GM11168 (cell line): Measurements from ENCODE around the gene LMX1B.
"Not testable (repeated sequence)": the region's sequence is repeated elsewhere in the genome, so short reads cannot be mapped to it uniquely, and the experiment has no call there.

Experiments
- in situ Hi-C: fragments of 300-500 bp; cut with MboI; formaldehyde crosslinking; loops from one replicate; pipeline ENCODE4 v1.12.0; 2022; ENCODE audit warnings: low sequenced_read_pairs; ENCODE audit not compliant: unreplicated experiment

The LMX1B gene

DNA sequence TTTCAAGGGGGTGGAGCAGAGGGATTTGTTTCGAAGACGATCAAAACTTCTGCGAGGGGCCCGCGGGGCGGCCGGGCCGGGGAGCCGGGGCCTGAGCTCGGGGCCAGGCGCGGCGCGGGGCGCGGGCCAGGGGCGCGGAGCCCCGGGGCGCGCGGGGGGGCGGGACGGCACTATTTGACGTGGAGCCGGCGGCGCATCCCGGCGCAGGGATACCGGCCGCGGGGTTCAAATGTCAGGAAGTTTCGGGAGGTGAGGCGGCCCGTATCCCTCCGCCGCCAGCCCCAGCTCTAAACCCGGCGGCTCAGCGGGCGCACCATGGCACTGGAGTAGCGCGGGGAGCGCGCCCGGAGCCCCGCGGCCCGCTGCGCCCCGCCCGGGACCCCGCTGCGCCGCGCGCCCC, at the start of gene LMX1B:
Gene LMX1B, plus strand, starts transcription at position 278 of the 400 bp plus-strand sequence. CDS start 522 bp downstream, outside the sequence.
- in situ Hi-C loops, result no loop called here

DNA sequence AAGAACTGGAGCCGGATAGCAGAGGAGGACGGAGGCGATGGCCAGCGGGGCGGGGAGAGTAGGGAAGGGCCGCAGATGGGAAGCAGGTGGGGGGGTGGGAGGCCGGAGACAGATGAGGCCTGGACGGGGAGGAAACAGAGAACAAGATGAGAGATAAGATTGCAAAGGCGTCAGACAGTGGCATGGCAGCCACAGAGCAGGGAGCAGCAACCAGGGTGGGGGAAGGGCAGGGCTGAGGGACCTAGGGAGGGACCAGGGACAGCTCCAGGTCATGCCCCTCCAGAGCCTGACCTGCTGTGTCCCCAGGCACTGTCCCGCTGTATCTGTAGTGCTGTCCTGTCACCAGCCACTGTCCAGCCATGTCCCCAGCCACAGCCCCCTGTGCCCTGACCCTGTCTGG, 49.6 kb upstream of the LMX1B start:
- in situ Hi-C loops, result no loop called here

DNA sequence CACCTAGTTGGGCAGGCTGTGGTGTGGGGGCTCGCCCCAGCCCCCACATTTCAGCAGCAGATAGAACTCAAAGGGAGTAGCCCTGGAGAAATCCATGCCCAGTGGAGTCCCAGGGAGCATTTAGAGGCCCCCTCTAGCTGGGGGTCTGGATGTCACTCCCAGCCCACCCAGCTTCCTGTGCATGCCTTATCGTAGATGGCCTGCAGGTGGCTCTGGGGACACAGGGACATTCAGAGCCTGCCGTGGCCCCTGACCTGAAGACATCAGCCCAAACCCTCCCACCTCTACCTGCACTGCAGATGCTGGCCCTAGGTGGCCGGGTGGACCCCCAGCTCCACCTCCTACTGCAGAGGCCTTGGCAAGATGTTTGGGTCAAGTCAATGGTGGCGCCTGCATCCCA, 49.0 kb upstream of the LMX1B start:
- in situ Hi-C loops, result no loop called here

DNA sequence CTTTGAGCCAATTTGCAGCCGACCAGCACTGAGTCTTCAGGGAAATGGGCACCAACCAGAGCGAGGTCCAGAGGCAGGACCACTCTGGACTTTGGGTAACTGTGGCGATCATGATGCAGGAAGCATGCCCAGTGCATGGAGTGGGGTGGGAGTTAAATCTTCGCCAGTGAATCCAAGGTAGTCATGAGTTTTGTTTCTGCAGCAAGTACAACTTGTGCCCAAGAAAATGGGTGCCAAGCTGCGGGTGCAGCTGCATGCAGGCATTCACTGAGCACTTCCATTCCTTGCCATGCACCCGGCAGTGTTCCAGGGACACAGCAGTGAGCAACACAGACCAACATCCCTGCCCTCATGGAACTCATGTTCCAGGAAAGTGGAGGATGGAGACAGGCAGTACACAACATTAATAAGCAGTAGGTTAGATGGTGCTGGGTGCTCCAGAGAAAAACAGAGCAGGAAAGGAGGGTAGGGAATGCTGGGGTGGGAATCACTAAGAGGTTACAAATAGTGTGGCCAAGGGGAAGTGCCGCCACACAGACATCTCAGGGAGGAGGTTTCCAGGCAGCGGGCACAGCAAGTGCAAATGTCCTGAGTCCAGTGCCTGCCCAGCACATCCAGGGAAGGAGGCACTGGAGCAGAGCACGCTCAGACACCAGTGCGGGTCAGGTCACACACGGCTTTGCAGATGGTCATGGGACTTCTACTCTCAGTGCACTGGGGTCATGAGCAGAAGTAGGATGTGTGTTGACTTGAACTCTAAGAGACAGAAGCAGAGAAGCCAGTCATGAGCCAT, 48.2 kb upstream of the LMX1B start:
- in situ Hi-C loops, result no loop called here

DNA sequence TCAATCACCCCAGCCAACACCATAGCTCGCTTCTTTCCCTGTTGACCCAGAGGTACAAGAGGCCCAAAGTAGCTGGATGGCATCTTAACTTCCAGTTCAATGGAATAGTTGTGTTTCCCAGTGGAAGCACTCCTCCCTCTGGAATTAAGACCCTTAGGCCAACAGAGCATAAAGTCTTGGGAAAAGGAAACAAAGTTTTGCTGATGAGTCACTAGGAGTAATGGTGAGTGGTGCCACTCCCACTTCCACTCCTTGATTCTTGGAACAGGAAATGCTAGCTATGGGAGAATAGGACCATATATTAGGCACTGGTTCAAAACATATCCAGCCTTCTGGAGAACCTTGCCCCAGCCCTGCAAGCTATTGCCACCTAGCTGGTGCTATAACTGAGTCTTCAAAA, 44.7 kb upstream of the LMX1B start:
- in situ Hi-C loops, result no loop called here

DNA sequence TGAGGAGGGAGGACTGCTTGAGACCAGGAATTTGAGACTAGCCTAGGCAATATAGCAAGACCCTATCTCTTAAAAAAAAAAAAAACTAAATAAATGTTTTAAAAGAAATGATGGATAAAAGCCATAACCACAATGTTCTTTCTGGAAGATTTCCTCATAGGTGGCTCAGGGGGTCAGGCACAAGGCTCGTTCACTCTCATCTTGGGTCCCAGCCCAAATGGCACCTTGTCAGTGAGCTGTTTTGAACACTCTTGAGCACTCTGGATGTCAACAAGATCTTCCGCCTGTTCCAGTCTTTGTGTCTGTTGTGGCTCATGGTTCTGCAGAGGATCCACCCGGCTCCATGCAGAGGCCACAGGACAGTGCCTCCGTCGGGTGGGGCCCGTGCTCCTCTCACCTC, 35.7 kb upstream of the LMX1B start:
- in situ Hi-C loops, result no loop called here

DNA sequence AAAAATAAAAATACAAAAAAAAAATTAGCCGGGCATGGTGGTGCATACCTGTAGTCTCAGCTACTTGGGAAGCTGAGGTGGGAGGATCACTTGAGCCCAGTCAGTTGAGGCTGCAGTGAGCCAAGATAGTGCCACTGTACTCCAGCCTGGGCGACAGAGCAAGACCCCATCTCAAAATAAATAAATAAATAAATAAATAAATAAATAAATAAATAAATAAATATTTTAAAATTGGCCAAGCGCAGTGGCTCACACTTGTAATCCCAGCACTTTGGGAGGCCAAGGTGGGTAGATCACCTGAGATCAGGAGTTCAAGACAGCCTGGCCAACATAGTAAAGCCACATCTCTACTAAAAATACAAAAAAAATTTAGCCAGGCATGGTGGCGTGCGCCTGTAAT, 33.4 kb upstream of the LMX1B start:
- in situ Hi-C loops, result not testable (repeated sequence)

DNA sequence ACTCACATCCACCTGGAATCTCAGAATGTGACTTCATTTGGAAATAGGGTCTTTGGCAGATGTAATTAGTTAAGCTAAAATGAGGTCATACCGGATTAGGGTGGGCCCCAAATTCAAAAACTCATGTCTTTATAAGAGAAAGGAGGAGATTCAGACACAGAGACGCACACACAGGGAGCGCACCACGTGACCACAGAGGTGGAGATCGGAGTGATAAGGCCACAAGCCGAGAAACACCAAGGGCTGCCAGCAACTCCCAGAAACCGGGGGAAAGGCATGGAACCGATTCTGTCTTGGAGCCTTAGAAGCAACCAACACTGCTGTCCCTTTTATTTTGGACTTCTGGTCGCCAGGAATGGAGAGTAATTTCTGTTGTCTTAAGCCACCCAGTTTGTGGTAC, 31.8 kb upstream of the LMX1B start:
- in situ Hi-C loops, result no loop called here

DNA sequence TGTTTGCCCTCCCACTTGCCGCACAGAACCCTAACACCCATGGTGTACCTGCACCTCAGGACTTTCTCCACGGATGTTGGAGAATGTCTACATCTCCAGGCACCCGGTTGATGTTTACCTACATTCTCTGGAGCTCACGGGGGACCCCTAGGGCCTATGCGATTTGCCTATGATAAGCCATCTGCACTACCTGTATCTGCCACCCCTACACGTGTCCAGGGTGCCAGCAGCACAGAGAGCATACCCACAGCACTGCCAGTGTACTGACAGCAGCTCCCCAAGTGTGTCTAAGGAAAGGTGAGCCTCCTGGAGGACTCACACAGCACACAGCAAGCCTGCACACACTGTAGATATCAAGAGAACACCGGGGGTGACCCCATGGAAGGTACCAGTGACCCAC, 31.3 kb upstream of the LMX1B start:
- in situ Hi-C loops, result no loop called here

DNA sequence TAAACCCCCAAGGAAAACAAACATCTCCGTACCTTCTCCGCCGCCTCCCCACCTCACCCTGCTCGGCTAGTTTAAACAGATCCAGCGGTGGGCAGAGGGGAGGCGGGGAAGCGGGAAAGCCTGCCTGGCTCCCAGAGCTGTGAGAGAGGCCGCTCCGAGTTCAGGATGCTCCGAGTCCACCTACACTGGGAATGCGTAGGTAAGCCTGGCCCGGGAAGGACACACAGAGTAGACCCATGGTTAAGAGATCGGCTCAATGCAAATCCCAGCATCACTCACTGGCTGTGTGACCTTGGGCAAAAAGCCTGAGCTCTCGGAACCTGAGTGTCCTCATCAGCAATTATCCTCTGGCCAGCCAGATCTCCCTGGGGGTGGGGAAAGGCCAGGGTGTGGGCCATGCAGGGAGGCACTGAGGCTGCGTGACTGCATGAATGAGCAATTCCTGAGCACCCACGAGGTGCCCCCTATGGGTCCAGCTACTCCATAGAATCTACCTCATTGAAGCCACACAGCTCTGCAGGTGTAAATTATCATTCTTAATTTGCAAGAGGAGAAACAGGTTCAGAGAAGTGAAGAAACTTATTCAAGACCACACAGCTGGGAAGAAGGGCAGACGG, 30.5 kb upstream of the LMX1B start:
- in situ Hi-C loops, result no loop called here

DNA sequence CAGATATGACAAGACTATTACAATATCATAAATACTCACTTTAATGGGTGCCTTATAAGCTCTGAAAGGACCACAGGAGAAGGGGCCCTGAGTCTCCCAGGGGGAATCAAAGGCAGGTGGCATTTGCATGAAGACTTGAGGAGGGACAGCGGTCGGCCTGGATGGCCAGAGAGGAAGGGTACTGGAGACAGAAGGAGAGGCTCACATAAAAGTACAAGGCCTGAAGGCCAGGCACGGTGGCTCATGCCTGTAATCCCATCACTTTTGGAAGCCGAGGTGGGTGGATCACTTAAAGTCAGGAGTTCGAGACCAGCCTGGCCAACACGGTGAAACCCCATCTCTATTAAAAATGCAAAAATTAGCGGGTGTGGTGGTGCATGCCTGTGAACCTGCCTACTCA, 29.1 kb upstream of the LMX1B start:
- in situ Hi-C loops, result no loop called here

DNA sequence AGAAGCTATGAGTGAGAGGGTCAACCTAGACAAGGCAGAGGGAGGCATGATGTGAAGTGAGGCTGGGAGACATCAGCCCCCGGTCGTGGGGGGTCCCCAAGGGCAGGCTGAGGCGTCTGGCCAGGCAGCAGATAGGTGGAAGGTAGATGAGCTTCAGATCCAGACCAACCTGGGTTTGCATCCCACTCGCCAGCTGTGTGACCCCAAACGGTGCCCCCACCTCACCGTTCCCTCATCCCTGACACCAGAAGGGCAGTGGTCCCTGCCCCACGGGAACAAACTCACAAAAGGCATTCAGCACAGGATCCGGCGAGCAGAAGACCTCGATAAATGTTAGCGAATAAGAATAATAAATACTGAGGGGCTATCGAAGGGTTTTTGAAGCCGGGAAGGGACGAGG, 27.5 kb upstream of the LMX1B start:
- in situ Hi-C loops, result no loop called here

DNA sequence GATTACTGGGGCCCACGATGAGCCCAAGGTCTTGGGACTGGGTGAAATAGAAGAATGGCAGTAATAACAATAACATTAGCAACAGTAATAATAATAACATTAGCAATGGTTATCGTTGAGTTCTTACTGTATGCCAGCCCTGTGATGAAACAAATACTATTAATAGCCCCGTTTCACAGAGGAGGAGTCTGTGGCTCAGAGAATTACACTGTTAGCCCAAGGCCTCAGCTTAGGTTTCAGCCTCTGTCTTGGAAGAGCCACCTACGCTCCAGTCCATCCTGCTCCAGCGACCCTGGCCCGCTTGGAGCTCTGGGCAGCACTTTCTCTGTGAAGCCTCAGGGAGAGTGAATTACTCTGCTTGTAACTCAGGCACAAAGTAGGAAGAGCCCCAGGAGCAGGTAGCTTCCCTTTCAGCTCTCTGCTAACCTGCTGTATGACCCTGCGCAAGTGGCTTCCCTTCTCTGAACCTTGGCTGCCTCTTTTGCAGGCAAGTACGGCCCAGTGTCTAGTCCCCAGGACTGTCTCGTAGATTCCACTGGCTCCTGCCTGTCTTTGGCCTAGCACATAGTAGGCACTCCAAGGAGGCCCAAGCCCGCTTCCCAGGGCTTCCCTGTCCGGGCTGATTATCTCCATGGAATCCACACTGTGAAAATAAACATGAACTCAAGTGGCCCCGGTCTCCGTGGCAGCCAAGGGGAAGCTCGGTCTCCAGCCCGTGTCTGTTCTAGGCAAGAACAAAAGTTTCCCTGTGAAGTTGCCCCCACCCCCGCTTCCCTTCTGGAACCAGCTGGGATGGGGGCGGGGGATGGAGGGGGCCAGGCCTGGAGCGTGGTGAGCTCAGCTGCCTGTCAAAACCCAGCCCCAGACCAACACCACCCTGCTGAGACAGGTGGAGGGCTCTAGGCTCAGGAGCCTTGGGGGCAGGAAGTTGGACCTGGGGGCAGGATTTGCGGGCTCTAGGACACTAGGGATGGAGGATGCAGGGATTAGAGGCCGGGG, 26.2 kb upstream of the LMX1B start:
- in situ Hi-C loops, result no loop called here

DNA sequence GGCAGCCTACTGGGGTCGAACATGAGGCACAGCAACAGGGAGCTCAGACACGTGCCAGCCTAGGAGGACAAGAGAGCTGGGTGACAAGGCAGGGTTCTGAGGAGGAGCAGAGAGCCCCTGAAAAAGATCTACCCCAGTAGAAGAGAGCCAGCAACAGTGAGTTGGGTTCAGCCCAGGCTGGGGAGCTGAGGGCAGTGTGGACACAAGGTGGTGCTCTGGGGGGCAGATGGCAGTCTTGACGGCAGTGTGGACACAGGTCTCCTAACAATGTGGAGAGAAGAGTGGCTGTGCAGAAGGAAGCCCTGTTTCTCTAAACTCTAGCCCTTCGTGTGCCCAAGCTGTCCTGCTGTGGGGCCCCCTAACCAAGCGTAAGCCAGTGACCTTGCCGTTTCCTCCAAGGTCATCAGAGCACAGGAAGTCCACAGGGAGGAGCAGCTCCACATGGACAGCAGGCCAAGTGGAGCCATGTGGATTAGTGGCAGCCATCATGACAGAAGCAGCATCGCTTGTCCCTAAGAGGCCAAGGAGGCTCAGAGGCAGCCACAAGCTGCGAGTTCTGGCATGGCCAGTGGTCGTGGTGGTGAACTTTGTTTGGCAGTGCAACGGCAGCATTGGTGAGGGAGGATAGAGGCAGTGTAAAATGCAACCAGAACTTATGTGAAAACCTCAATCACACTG, 25.1 kb upstream of the LMX1B start:
- in situ Hi-C loops, result no loop called here

DNA sequence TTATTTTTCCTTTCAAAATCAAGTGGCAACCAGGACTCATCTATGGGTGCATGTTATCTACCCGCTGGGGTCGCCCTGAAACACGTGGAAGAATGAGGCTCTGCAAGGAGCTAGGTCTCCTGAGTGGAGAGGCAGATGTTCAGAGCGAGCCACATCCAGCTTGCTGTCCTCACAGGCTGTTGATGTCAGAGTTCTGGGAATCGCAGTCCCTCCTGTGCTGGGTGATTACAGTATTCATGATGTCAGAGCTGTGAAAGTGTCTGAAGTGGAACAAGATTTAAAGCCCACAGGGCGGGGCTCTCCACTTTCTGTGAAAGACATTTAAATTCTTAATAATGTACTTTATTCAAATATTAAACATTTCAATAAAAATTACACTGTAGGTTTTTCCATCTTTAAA, 24.4 kb upstream of the LMX1B start:
- in situ Hi-C loops, result no loop called here

DNA sequence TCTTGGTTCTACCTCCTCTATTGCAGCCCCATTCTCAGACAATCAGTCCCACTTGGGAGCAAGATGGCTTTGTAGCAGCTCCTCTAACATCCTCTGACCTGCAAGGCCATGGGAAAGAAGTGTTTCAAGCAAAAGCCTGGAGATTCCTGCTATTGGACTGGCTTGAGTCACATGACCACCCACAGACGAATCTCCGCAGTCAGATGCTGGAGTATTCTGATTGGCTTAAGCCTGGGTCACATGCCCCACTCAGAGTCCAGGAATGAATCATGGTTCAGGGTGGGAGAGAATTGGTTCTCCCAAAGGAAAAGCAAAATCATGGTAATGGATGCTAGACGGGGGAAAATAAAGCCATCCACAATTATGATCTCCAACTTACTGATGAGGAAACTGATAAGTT, 22.6 kb upstream of the LMX1B start:
- in situ Hi-C loops, result no loop called here

DNA sequence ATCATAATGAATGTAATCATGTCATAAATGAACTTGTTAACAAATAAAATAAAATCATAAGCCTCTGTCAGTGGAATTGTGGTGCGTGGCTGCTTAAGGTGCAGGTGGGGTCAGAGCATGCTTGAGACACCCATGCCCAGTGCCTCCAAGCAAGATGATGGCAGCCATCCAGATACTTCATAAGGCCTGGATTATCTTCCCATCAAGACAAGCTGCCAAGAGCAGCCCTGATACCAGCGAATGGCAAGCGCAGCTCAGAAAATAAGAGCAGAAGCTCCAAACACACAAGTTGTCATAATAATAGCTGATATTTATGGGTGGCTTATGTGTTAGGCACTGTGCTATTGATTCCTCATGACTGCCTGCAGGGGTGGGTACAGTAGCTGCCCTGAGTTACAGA, 21.8 kb upstream of the LMX1B start:
- in situ Hi-C loops, result no loop called here

DNA sequence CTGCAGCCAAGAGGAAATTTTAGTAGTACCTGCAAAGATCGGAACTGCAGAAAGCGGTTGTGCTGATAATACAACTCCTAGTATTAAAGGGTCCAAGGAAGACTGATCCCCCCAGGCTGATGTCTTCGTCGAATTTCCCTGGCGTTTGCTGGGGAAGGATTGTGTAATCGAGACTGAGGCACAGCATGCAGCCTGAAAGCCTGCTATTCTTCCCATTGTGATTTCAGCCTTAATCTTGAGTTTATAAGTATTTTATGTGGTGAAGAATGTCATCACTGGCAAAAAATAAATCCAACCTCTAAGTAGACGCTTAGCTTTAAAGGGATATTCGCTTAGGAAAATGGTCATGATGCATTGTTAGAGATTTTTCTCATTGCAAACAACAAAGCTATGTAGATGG, 21.3 kb upstream of the LMX1B start:
- in situ Hi-C loops, result no loop called here

DNA sequence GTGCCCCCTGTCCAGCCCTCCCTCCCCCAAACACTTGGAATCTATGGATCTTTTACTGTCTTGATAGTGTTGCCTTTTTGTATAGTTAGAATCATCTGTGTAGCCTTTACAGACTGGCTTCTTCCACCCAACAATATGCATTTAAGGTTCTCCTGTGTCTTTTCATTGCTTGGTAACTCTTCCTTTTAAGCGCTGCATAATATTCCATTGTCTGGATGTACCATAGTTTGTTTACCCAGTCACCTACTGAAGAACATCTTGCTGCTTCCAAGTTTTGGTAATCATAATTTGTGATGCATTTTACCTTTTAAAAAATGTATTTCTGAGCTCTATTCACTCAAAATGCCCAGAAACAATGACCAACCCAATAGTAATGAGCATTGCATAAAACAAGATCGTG, 17.7 kb upstream of the LMX1B start:
- in situ Hi-C loops, result no loop called here

DNA sequence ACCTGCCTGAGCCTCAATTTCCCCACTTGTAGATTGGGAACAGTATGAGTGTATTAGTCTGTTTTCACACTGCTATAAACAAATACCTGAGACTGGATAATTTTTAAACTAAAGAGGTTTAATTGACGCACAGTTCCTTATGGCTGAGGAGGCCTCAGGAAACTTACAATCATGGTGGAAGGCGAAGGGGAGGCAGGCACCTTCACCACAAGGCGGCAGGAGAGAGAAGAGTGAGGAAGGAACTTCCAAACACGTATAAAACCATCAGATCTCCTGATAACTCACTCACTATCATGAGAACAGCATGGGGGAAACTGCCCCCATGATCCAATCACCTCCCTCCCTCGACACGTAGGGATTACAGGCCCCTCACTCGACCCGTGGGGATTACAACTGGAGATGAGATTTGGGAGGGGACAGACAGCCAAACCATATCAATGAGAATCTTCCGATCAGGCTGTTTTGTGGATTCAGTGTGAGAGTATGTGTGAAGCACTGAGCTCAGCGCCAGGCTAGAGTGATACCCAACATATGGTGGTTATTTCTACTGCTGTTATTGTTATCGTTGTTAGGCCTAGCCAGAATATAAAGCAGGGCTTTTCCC, 14.6 kb upstream of the LMX1B start:
- in situ Hi-C loops, result no loop called here
